HG03354 (cell line): Measurements from ENCODE around the gene SAG.

ENCODE experiments used
- ATAC-seq: cut with Tn5 transposase; IDR thresholded peaks from one replicate; pipeline ENCODE4 v1.9.1; 2021; ENCODE audit warnings: mild to moderate bottlenecking; ENCODE audit not compliant: unreplicated experiment, poor library complexity, severe bottlenecking

The SAG gene

GRCh38 chr2:233395687-233396086, 88.1 kb downstream of the SAG start:
- ATAC-seq, result no peak
